WTC11 (cell line): ENCODE results near the gene PTPRU. TPM values are rescaled to one million over a fixed set of nuclear protein-coding genes. Genes with fewer than 3 reads are reported as not detected.
"Not testable (repeated sequence)": the region's sequence is repeated elsewhere in the genome, so short reads cannot be mapped to it uniquely, and the experiment has no call there.

Experiments used
- ATAC-seq: fragments of 200-7000 bp; cut with Tn5 transposase; 2 replicates; pipeline ENCODE4 v1.10.0; 2021; ENCODE audit warnings: mild to moderate bottlenecking, moderate library complexity
- CTCF ChIA-PET: fragments of 300-600 bp; sonication (Branson Sonifier 250); formaldehyde crosslinking; loops from one replicate; lab custom pipeline; 2021; ENCODE audit warnings: antibody characterized with exemption; lab: Charles Lee
- POLR2A ChIA-PET: fragments of 350-600 bp; sonication (Branson Sonifier 250); formaldehyde crosslinking; loops from one replicate; lab custom pipeline; 2021; ENCODE audit warnings: antibody characterized with exemption; lab: Charles Lee
- DNase-seq: peaks from one replicate; pipeline ENCODE4 v3.0.0; 2021; ENCODE audit warnings: low spot score
- H3K27ac Mint-ChIP-seq: 2 replicates; pipeline ENCODE4 v1.8.0; 2021; ENCODE audit warnings: mixed read lengths
- H3K27me3 Mint-ChIP-seq: 2 replicates; pipeline ENCODE4 v1.8.0; 2021; ENCODE audit warnings: low read depth, mild to moderate bottlenecking, moderate library complexity, mixed read lengths
- H3K36me3 Mint-ChIP-seq: 2 replicates; pipeline ENCODE4 v1.8.0; 2021; ENCODE audit warnings: mixed read lengths
- H3K4me1 Mint-ChIP-seq: 2 replicates; pipeline ENCODE4 v1.8.0; 2022; ENCODE audit warnings: mixed read lengths
- H3K4me3 Mint-ChIP-seq: 2 replicates; pipeline ENCODE4 v1.8.0; 2021; ENCODE audit warnings: mild to moderate bottlenecking, moderate library complexity, mixed read lengths
- H3K9me3 Mint-ChIP-seq: 2 replicates; pipeline ENCODE4 v1.8.0; 2021; ENCODE audit warnings: mixed read lengths
- AR ChIP-seq: fragments of 250-450 bp; sonication (Bioruptor Pico); IDR thresholded peaks from 2 replicates; pipeline ENCODE4 v1.9.0; 2021; ENCODE audit warnings: mild to moderate bottlenecking
- FOXJ3 ChIP-seq: sonication (generic); formaldehyde crosslinking; IDR thresholded peaks from 2 replicates; pipeline ENCODE4 v1.9.0; 2021; ENCODE audit warnings: missing genetic modification reagents, mild to moderate bottlenecking, borderline replicate concordance
- FOXP1 ChIP-seq: sonication (generic); formaldehyde crosslinking; IDR thresholded peaks from 2 replicates; pipeline ENCODE4 v1.8.0; 2022; ENCODE audit warnings: missing genetic modification reagents, mild to moderate bottlenecking, moderate library complexity, borderline replicate concordance
- FOXP4 ChIP-seq: sonication (generic); formaldehyde crosslinking; IDR thresholded peaks from 2 replicates; pipeline ENCODE4 v1.8.0; 2022; ENCODE audit warnings: mild to moderate bottlenecking, missing genetic modification reagents
- IRF2 ChIP-seq: sonication (generic); formaldehyde crosslinking; IDR thresholded peaks from 2 replicates; pipeline ENCODE4 v1.8.0; 2022; ENCODE audit warnings: low read depth, missing genetic modification reagents, borderline replicate concordance
- SP1 ChIP-seq: sonication (generic); formaldehyde crosslinking; conservative IDR thresholded peaks from 2 replicates; pipeline ENCODE4 v1.8.1; 2022; ENCODE audit warnings: missing genetic modification reagents
- STAT6 ChIP-seq: sonication (generic); formaldehyde crosslinking; conservative IDR thresholded peaks from 2 replicates; pipeline ENCODE4 v1.8.1; 2023; ENCODE audit warnings: mild to moderate bottlenecking, low read depth, missing genetic modification reagents, moderate library complexity
- TP53 ChIP-seq: sonication (generic); formaldehyde crosslinking; IDR thresholded peaks from 2 replicates; pipeline ENCODE4 v1.8.1; 2023; ENCODE audit warnings: mild to moderate bottlenecking, missing genetic modification reagents
- ZNF263 ChIP-seq: sonication (generic); formaldehyde crosslinking; IDR thresholded peaks from 2 replicates; pipeline ENCODE4 v1.8.1; 2022; ENCODE audit warnings: low read depth, mild to moderate bottlenecking, moderate library complexity, missing genetic modification reagents
- total RNA-seq: library from RNA; stranded (reverse); gene quantifications from 3 replicates; pipeline ENCODE4 v1.2.3, GENCODE V29; 2021
- TF ChIP-seq, protein P1 (sequence below): sonication (generic); formaldehyde crosslinking; IDR thresholded peaks from 2 replicates; pipeline ENCODE4 v1.8.0; 2022; ENCODE audit warnings: mild to moderate bottlenecking, missing genetic modification reagents
- TF ChIP-seq, protein P2 (sequence below): sonication (generic); formaldehyde crosslinking; IDR thresholded peaks from 2 replicates; pipeline ENCODE4 v1.8.0; 2023; ENCODE audit warnings: missing genetic modification reagents
- TF ChIP-seq, protein P3 (sequence below): sonication (generic); formaldehyde crosslinking; IDR thresholded peaks from 2 replicates; pipeline ENCODE4 v1.8.0; 2023; ENCODE audit warnings: missing genetic modification reagents, mild to moderate bottlenecking, borderline replicate concordance
- TF ChIP-seq, protein P4 (sequence below): fragments of 200-600 bp; IDR thresholded peaks from 2 replicates; pipeline ENCODE4 v1.8.0; 2022; ENCODE audit warnings: antibody characterized with exemption
- TF ChIP-seq, protein P5 (sequence below): sonication (generic); formaldehyde crosslinking; IDR thresholded peaks from 2 replicates; pipeline ENCODE4 v1.8.1; 2023; ENCODE audit warnings: mild to moderate bottlenecking, moderate library complexity, missing genetic modification reagents

PTPRU gene
- total RNA-seq, 1 experiment from 2014 or later = 75.4 TPM

DNA sequence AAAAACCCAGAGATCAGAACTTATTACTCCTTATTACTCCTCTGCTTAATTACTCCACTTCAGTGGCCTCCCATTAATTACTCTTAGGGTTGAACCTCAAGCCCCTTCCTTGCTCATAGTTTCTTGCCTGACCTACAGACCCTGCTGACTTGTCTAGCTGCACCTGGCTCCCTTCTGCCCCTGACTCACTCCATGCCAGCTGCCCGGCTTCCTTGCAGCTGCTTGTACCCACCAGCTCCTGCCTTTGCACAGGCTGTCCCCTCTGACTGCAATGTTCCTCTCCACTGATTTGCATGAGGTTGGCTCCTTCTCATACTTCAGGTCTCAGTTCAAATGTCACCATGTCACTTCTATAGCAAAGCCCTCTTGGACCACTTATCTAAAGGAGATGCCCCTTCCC, 1.9 kb upstream of the PTPRU start (continued):
- TF ChIP-seq STAT6 (CRISPR knock-in tag) = no peak
- TF ChIP-seq FOXJ3 (CRISPR knock-in tag) = no peak
- TF ChIP-seq IRF2 = no peak
- TF ChIP-seq AR (CRISPR knock-in tag) = no peak
- TF ChIP-seq, protein P1, sequence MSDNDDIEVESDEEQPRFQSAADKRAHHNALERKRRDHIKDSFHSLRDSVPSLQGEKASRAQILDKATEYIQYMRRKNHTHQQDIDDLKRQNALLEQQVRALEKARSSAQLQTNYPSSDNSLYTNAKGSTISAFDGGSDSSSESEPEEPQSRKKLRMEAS (CRISPR knock-in tag) = no peak
- no peak for TF ChIP-seq ZNF263 (CRISPR knock-in tag)
- TF ChIP-seq, protein P2, sequence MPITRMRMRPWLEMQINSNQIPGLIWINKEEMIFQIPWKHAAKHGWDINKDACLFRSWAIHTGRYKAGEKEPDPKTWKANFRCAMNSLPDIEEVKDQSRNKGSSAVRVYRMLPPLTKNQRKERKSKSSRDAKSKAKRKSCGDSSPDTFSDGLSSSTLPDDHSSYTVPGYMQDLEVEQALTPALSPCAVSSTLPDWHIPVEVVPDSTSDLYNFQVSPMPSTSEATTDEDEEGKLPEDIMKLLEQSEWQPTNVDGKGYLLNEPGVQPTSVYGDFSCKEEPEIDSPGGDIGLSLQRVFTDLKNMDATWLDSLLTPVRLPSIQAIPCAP = no peak
- no peak for TF ChIP-seq SP1 (CRISPR knock-in tag)
- TF ChIP-seq, all 79 proteins: peak for 0

GRCh38 chr1:29234881-29235280, 1.4 kb upstream of the PTPRU start:
- H3K27ac Mint-ChIP-seq, POLR2A ChIA-PET, ATAC-seq, H3K4me3 Mint-ChIP-seq, DNase-seq, H3K9me3 Mint-ChIP-seq, H3K36me3 Mint-ChIP-seq: not testable (repeated sequence)
- H3K4me1 Mint-ChIP-seq = peaks cover 39% of the 10 kb centered on the region
- CTCF ChIA-PET = interaction anchor here (1.3 to 2.6 kb wide), 2 partner anchors 48 to 78 kb away, joined by 3 to 6 read pairs; no protein-coding TSS in a partner anchor
- H3K27me3 Mint-ChIP-seq = peaks cover 68% of the 10 kb centered on the region

- ChIA-PET CTCF (interaction anchor here (0.6 to 1.4 kb wide), 14 partner anchors 9 to 467 kb away, joined by 3 to 9 read pairs (median 3); no protein-coding TSS in a partner anchor), POLR2A (no interaction called here)
- Mint-ChIP-seq H3K27ac (peak overlapping the region; percentile 3; the same call in 1 of the 2 replicates), H3K4me3 (peak overlapping the region; percentile 87), H3K36me3 (no peaks in the 10 kb centered on the region), H3K4me1 (peaks cover 37% of the 10 kb centered on the region), H3K27me3 (peaks cover 65% of the 10 kb centered on the region), H3K9me3 (no peaks in the 10 kb centered on the region)
- DNase-seq (no peak), ATAC-seq (no peak)
- TF ChIP-seq, protein P3, sequence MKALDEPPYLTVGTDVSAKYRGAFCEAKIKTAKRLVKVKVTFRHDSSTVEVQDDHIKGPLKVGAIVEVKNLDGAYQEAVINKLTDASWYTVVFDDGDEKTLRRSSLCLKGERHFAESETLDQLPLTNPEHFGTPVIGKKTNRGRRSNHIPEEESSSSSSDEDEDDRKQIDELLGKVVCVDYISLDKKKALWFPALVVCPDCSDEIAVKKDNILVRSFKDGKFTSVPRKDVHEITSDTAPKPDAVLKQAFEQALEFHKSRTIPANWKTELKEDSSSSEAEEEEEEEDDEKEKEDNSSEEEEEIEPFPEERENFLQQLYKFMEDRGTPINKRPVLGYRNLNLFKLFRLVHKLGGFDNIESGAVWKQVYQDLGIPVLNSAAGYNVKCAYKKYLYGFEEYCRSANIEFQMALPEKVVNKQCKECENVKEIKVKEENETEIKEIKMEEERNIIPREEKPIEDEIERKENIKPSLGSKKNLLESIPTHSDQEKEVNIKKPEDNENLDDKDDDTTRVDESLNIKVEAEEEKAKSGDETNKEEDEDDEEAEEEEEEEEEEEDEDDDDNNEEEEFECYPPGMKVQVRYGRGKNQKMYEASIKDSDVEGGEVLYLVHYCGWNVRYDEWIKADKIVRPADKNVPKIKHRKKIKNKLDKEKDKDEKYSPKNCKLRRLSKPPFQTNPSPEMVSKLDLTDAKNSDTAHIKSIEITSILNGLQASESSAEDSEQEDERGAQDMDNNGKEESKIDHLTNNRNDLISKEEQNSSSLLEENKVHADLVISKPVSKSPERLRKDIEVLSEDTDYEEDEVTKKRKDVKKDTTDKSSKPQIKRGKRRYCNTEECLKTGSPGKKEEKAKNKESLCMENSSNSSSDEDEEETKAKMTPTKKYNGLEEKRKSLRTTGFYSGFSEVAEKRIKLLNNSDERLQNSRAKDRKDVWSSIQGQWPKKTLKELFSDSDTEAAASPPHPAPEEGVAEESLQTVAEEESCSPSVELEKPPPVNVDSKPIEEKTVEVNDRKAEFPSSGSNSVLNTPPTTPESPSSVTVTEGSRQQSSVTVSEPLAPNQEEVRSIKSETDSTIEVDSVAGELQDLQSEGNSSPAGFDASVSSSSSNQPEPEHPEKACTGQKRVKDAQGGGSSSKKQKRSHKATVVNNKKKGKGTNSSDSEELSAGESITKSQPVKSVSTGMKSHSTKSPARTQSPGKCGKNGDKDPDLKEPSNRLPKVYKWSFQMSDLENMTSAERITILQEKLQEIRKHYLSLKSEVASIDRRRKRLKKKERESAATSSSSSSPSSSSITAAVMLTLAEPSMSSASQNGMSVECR = 0 out of 2 replicates have a peak, but pooled peaks have one; percentile 22
- TF ChIP-seq FOXP1 = 0 out of 2 replicates have a peak, but pooled peaks have one; percentile 19
- TF ChIP-seq TP53 (CRISPR knock-in tag) = 0 out of 2 replicates have a peak, but pooled peaks have one; percentile 16
- TF ChIP-seq FOXP4 (CRISPR knock-in tag) = 0 out of 2 replicates have a peak, but pooled peaks have one; percentile 33
- TF ChIP-seq, protein P4, sequence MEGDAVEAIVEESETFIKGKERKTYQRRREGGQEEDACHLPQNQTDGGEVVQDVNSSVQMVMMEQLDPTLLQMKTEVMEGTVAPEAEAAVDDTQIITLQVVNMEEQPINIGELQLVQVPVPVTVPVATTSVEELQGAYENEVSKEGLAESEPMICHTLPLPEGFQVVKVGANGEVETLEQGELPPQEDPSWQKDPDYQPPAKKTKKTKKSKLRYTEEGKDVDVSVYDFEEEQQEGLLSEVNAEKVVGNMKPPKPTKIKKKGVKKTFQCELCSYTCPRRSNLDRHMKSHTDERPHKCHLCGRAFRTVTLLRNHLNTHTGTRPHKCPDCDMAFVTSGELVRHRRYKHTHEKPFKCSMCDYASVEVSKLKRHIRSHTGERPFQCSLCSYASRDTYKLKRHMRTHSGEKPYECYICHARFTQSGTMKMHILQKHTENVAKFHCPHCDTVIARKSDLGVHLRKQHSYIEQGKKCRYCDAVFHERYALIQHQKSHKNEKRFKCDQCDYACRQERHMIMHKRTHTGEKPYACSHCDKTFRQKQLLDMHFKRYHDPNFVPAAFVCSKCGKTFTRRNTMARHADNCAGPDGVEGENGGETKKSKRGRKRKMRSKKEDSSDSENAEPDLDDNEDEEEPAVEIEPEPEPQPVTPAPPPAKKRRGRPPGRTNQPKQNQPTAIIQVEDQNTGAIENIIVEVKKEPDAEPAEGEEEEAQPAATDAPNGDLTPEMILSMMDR = no peak
- TF ChIP-seq, protein P5, sequence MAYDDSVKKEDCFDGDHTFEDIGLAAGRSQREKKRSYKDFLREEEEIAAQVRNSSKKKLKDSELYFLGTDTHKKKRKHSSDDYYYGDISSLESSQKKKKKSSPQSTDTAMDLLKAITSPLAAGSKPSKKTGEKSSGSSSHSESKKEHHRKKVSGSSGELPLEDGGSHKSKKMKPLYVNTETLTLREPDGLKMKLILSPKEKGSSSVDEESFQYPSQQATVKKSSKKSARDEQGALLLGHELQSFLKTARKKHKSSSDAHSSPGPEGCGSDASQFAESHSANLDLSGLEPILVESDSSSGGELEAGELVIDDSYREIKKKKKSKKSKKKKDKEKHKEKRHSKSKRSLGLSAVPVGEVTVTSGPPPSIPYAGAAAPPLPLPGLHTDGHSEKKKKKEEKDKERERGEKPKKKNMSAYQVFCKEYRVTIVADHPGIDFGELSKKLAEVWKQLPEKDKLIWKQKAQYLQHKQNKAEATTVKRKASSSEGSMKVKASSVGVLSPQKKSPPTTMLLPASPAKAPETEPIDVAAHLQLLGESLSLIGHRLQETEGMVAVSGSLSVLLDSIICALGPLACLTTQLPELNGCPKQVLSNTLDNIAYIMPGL (CRISPR knock-in tag) = 0 out of 2 replicates have a peak, but pooled peaks have one; percentile 42
Observed at GRCh38 chr1:29236712-29237128, 398 bp downstream of the PTPRU start.
